A673 (cell line): ENCODE results near the gene CLEC4F. TPM values are rescaled to one million over a fixed set of nuclear protein-coding genes. Genes with fewer than 3 reads are reported as not detected.

Experiments used
- BruUV-seq: library from RNA; stranded (reverse); fragments of 400-500 nt; replicated peaks from 2 replicates; lab custom pipeline; 2021; lab: Mats Ljungman, UMichigan
- CTCF ChIA-PET: fragments of 300-600 bp; sonication (Branson Sonifier 250); formaldehyde crosslinking; loops from one replicate; lab custom pipeline; 2022; ENCODE audit warnings: antibody characterized with exemption; lab: Charles Lee
- POLR2A ChIA-PET: fragments of 300-600 bp; sonication (Branson Sonifier 250); formaldehyde crosslinking; loops from one replicate; lab custom pipeline; 2022; ENCODE audit warnings: antibody characterized with exemption; ENCODE audit not compliant: low non-redundant PET; lab: Charles Lee
- DNase-seq: peaks from one replicate; pipeline ENCODE4 v3.0.0-alpha.2; 2015; ENCODE audit warnings: low spot score
- H3K27ac ChIP-seq: fragments of 200-600 bp; sonication (generic); 2 replicates; pipeline ENCODE4 v1.5.1; 2016; ENCODE audit warnings: mixed run types, low read depth, mild to moderate bottlenecking, mixed read lengths, antibody characterized with exemption, low read length; ENCODE audit not compliant: poor library complexity, severe bottlenecking
- H3K27me3 ChIP-seq: fragments of 200-600 bp; sonication (generic); replicated peaks from 2 replicates; pipeline ENCODE4 v1.6.1; 2017; ENCODE audit warnings: mixed run types, low read depth, mild to moderate bottlenecking, mixed read lengths, antibody characterized with exemption, low read length; ENCODE audit not compliant: insufficient read depth, poor library complexity
- H3K36me3 ChIP-seq: fragments of 200-600 bp; sonication (generic); 2 replicates; pipeline ENCODE4 v1.6.1; 2016; ENCODE audit warnings: mixed run types, mild to moderate bottlenecking, mixed read lengths, antibody characterized with exemption, low read length; ENCODE audit not compliant: insufficient read depth, poor library complexity, severe bottlenecking
- H3K4me1 ChIP-seq: fragments of 200-600 bp; sonication (generic); 2 replicates; pipeline ENCODE4 v1.6.1; 2017; ENCODE audit warnings: mixed run types, mild to moderate bottlenecking, mixed read lengths, antibody characterized with exemption, low read length; ENCODE audit not compliant: insufficient read depth, poor library complexity, severe bottlenecking
- H3K4me3 ChIP-seq: fragments of 200-600 bp; sonication (generic); 2 replicates; pipeline ENCODE4 v1.5.1; 2016; ENCODE audit warnings: low read depth, mixed run types, mild to moderate bottlenecking, mixed read lengths, low read length; ENCODE audit not compliant: poor library complexity, severe bottlenecking
- H3K9me3 ChIP-seq: fragments of 200-600 bp; sonication (generic); 2 replicates; pipeline ENCODE4 v1.6.1; 2016; ENCODE audit warnings: mixed run types, low read depth, mild to moderate bottlenecking, mixed read lengths, antibody characterized with exemption, low read length; ENCODE audit not compliant: poor library complexity, severe bottlenecking
- EZH2 ChIP-seq: fragments of 200-600 bp; sonication (generic); IDR thresholded peaks from 2 replicates; pipeline ENCODE4 v1.6.1; 2017; ENCODE audit warnings: borderline replicate concordance, low read depth, mild to moderate bottlenecking, mixed read lengths, antibody characterized with exemption, low read length; ENCODE audit not compliant: poor library complexity, severe bottlenecking
- intact Hi-C: fragments of 100-400 bp; cut with micrococcal nuclease; formaldehyde crosslinking; loops from one replicate; pipeline ENCODE4 v1.10.0; 2022; ENCODE audit not compliant: unreplicated experiment
- total RNA-seq: library from RNA; stranded (reverse); gene quantifications from 2 replicates; pipeline ENCODE4 v1.2.3, GENCODE V29; 2021
- TF ChIP-seq, protein P1 (sequence below): fragments of 300-800, 200-600 bp; sonication (generic); conservative IDR thresholded peaks from 2 replicates; pipeline ENCODE4 v1.5.1; 2017; ENCODE audit warnings: low read depth, mild to moderate bottlenecking, antibody characterized with exemption, low read length, moderate library complexity, mixed read lengths

CLEC4F gene
- total RNA-seq, 1 experiment from 2014 or later, result 0.67 TPM

GRCh38 chr2:70767079-70767698, 53.2 kb downstream of the CLEC4F start:
- Histone ChIP-seq H3K27ac (no peak overlapping the region), H3K4me3 (peak overlapping the region; percentile 53), H3K4me1 (peaks cover 11% of the 10 kb centered on the region), H3K36me3 (no peaks in the 10 kb centered on the region), H3K9me3 (no peaks in the 10 kb centered on the region), H3K27me3 (peaks cover 45% of the 10 kb centered on the region)
- intact Hi-C loops, result loop anchor here (10.0 kb wide), 1 partner anchor 352 kb away; no protein-coding TSS in a partner anchor
- no TSS peak for BruUV-seq
- ChIA-PET CTCF (interaction anchor here (1.0 kb wide), 1 partner anchor 463 kb away, joined by 6 read pairs; no protein-coding TSS in a partner anchor), POLR2A (no interaction called here)
- TF ChIP-seq, protein P1, sequence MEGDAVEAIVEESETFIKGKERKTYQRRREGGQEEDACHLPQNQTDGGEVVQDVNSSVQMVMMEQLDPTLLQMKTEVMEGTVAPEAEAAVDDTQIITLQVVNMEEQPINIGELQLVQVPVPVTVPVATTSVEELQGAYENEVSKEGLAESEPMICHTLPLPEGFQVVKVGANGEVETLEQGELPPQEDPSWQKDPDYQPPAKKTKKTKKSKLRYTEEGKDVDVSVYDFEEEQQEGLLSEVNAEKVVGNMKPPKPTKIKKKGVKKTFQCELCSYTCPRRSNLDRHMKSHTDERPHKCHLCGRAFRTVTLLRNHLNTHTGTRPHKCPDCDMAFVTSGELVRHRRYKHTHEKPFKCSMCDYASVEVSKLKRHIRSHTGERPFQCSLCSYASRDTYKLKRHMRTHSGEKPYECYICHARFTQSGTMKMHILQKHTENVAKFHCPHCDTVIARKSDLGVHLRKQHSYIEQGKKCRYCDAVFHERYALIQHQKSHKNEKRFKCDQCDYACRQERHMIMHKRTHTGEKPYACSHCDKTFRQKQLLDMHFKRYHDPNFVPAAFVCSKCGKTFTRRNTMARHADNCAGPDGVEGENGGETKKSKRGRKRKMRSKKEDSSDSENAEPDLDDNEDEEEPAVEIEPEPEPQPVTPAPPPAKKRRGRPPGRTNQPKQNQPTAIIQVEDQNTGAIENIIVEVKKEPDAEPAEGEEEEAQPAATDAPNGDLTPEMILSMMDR, result no peak
- TF ChIP-seq EZH2, result peak; percentile 83
- no peak for DNase-seq

GRCh38 chr2:70766357-70767078, 53.9 kb downstream of the CLEC4F start:
- intact Hi-C loops, result loop anchor here (10.0 kb wide), 1 partner anchor 352 kb away; no protein-coding TSS in a partner anchor
- H3K4me3 ChIP-seq, result peak overlapping the region; percentile 53
- H3K27ac ChIP-seq, result no peak overlapping the region
- BruUV-seq, result TSS peak; percentile 40
- ChIA-PET POLR2A (no interaction called here), CTCF (no interaction called here)
- DNase-seq, result no peak
- no peak for TF ChIP-seq EZH2
- TF ChIP-seq, protein P1, result no peak
- H3K4me1 ChIP-seq, result peaks cover 11% of the 10 kb centered on the region
- no peaks in the 10 kb centered on the region for H3K36me3 ChIP-seq
- no peaks in the 10 kb centered on the region for H3K9me3 ChIP-seq
- peaks cover 45% of the 10 kb centered on the region for H3K27me3 ChIP-seq

DNA sequence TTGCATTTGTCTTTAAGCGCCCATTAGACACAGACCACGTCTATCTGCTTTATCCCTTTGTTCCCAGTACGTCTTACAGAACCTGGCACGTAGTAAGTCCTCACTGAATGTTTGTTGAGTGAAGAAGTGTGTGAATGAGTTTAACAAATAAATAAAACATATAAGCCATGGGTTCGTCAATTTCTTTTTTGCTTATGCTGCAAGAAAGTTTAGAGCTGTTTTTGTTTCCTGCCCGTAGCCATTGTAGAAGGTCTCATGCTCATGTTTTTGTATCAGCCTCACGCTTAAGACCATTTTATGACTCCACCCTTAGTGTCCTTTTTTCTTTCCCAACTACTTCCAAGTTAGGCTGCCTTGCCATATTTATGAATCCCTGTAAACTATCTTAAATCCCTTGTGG, 54.9 kb downstream of the CLEC4F start:
- no peak overlapping the region for H3K27ac ChIP-seq
- H3K36me3 ChIP-seq, result no peaks in the 10 kb centered on the region
- intact Hi-C loops, result loop anchor here (10.0 kb wide), 1 partner anchor 351 kb away; no protein-coding TSS in a partner anchor
- ChIA-PET CTCF (no interaction called here), POLR2A (no interaction called here)
- no peak overlapping the region for H3K4me3 ChIP-seq
- no peak for DNase-seq
- H3K27me3 ChIP-seq, result peaks cover 50% of the 10 kb centered on the region
- H3K9me3 ChIP-seq, result no peaks in the 10 kb centered on the region
- TF ChIP-seq EZH2, result no peak
- TF ChIP-seq, protein P1, result no peak
- no TSS peak for BruUV-seq
- H3K4me1 ChIP-seq, result peaks cover 11% of the 10 kb centered on the region
